Measurements from ENCODE around the gene RFFL.

RFFL gene

GRCh38 chr17:34991606-34992005 is 71.9 kb downstream of the RFFL start:
- DNase-seq (ENCODE audit: low read depth in 2 of 2) = no peak
- H3K4me3 ChIP-seq (replicated peaks in 1 of 2; ENCODE audit: low read depth in 2 of 2, low read length in 2 of 2) = no peak overlapping the region
- TF ChIP-seq CTCF (IDR thresholded peaks at IDR 0.05; ENCODE audit: low read depth, low read length) = no peak

DNA sequence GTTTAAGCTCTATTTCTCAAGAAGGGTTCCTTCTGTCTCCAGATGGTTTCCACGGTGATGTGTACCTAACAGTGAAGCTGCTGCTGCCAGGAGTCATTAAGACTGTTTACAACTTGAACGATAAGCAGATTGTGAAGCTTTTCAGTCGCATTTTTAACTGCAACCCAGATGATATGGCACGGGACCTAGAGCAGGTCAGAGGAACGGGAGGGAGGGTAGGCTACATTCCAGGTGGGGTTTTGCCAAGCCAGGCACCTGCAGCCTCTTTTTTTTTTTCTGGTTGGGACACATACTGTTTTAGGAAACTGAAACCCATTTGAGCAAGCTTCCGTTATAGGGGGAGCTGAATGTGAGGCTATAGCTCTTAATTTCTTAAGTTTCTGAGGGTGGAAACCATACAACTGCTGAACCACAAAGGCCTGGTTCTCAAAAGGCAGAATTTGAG is 72.6 kb downstream of the RFFL start:
- DNase-seq (ENCODE audit: low read depth in 2 of 2) = peak in 1 of 2 donors; percentile 4

GRCh38 chr17:34989473-34989872 is 74.0 kb downstream of the RFFL start:
- H3K4me3 ChIP-seq (replicated peaks in 1 of 2; ENCODE audit: low read depth in 2 of 2, low read length in 2 of 2) = no peak overlapping the region
- TF ChIP-seq CTCF (IDR thresholded peaks at IDR 0.05; ENCODE audit: low read depth, low read length) = no peak
- DNase-seq (ENCODE audit: low read depth in 2 of 2) = no peak

More for the DNA sequence above, 72.6 kb downstream of the RFFL start:
- no peak overlapping the region for H3K4me3 ChIP-seq (replicated peaks in 1 of 2; ENCODE audit: low read depth in 2 of 2, low read length in 2 of 2)
- no peak for TF ChIP-seq CTCF (IDR thresholded peaks at IDR 0.05; ENCODE audit: low read depth, low read length)

DNA sequence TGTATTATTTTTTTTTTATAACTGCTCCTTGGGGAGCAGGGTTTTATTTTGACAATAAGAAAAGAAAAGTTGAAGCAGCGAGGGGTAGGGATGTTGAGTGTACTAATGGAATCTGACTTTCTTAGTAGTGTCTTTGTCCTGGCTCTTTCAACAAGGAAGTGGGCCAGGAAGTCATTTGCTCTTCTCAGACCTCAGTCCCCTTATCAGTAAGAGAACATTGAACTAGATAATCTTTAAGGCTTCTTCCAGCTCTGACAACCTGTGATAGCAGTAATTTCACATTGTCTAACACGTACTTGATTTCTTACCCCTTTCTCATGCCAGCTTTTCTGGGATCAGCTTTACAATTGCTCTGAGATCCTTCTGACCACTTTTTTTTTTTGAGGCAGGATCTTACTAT is 74.9 kb downstream of the RFFL start:
- no peak for DNase-seq (ENCODE audit: low read depth in 2 of 2)
- H3K4me3 ChIP-seq (replicated peaks in 1 of 2; ENCODE audit: low read depth in 2 of 2, low read length in 2 of 2) = no peak overlapping the region
- TF ChIP-seq CTCF (IDR thresholded peaks at IDR 0.05; ENCODE audit: low read depth, low read length) = no peak

- H3K4me3 ChIP-seq (replicated peaks in 1 of 2; ENCODE audit: low read depth in 2 of 2, low read length in 2 of 2) = no peak overlapping the region
- TF ChIP-seq CTCF (IDR thresholded peaks at IDR 0.05; ENCODE audit: low read depth, low read length) = no peak
- DNase-seq (ENCODE audit: low read depth in 2 of 2) = no peak
Observed at GRCh38 chr17:34987232-34987631, 76.3 kb downstream of the RFFL start.

DNA sequence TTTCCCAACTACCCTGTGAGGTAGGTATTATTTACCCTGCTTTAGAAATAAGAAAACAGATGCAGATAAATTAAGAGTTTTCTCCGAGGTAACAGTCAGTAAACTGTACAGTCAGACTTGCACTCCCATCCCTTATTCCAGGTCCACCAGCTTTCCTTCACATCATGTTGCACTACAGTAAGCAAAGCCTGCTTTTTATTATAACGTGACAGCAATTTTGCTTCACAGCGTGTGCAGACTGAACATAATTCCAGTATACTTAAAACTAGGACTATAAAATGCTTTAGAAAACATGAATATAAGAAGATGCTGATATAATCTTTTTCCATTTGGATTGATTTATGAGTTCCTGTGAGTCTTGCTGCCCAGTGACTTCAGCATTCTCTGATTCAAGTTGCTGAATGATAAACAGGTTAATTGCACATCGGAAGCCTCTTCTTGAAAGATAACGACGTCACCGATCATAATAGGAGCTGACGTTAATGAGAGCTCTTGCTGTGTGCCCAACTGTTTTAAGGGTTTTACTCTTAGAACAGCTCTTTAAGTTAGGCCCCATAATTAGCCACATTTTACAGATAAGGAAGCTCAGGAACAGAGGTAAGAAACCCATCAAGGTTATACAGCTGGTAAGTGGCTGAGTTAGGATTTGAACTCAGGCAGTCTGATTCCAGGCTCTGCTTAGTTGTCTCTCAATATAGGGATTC is 81.8 kb downstream of the RFFL start:
- peak; percentile 23 to 26 for DNase-seq (ENCODE audit: low read depth in 2 of 2)
- no peak for TF ChIP-seq CTCF (IDR thresholded peaks at IDR 0.05; ENCODE audit: low read depth, low read length)
- H3K4me3 ChIP-seq (replicated peaks in 1 of 2; ENCODE audit: low read depth in 2 of 2, low read length in 2 of 2) = peak overlapping the region; percentile 71 to 72

Measured in cardiac fibroblast (primary cell).